ENCODE measurements around the gene KCNC1. TPM values are rescaled to one million over a fixed set of nuclear protein-coding genes. Genes with fewer than 3 reads are reported as not detected.

The KCNC1 gene
- total and polyA plus RNA-seq, 7 donors, result 0.36 to 1.9 (median 0.48) TPM; not detected in 3

- no peak for DNase-seq
- TF ChIP-seq POLR2AphosphoS5 (IDR thresholded peaks at IDR 0.05), result no peak
- no peak for TF ChIP-seq CTCF (IDR thresholded peaks at IDR 0.05)
- no peak for TF ChIP-seq EP300 (IDR thresholded peaks at IDR 0.05)
- no peak for TF ChIP-seq POLR2A (IDR thresholded peaks at IDR 0.05)
- intact Hi-C loops (cut with DNase I), result no loop called here
- Histone ChIP-seq H3K9me3 (no peaks in the 10 kb centered on the region), H3K36me3 (no peaks in the 10 kb centered on the region), H3K27ac (no peak overlapping the region), H3K4me3 (no peak overlapping the region), H3K4me1 (peaks cover 0 to 9% (median 3%) of the 10 kb centered on the region in 4 donors), H3K27me3 (peaks cover 9 to 73% (median 50%) of the 10 kb centered on the region in 3 donors)
- 73 to 82% methylated on average over 4 of the region's 4 CpGs for WGBS, 2 donors
Observed at GRCh38 chr11:17714870-17715269, 19.7 kb upstream of the KCNC1 start.

GRCh38 chr11:17716807-17717206 is 17.8 kb upstream of the KCNC1 start:
- intact Hi-C loops (cut with DNase I), result no loop called here
- TF ChIP-seq POLR2AphosphoS5 (IDR thresholded peaks at IDR 0.05), result no peak
- no peak for TF ChIP-seq CTCF (IDR thresholded peaks at IDR 0.05)
- TF ChIP-seq POLR2A (IDR thresholded peaks at IDR 0.05), result no peak
- no peak for TF ChIP-seq EP300 (IDR thresholded peaks at IDR 0.05)
- WGBS, 2 donors, result 73 to 79% methylated on average over 2 of the region's 2 CpGs
- DNase-seq, result no peak
- H3K4me1 ChIP-seq, result peaks cover 0 to 28% (median 17%) of the 10 kb centered on the region in 4 donors
- no peaks in the 10 kb centered on the region for H3K9me3 ChIP-seq
- no peak overlapping the region for H3K27ac ChIP-seq
- H3K36me3 ChIP-seq, result no peaks in the 10 kb centered on the region
- H3K4me3 ChIP-seq, result no peak overlapping the region
- H3K27me3 ChIP-seq, result peaks cover 28 to 85% (median 68%) of the 10 kb centered on the region in 3 donors

- no peak overlapping the region for H3K4me3 ChIP-seq
- peaks cover 0 to 32% (median 18%) of the 10 kb centered on the region in 4 donors for H3K4me1 ChIP-seq
- no peak overlapping the region for H3K27ac ChIP-seq
- H3K9me3 ChIP-seq, result no peaks in the 10 kb centered on the region
- TF ChIP-seq EP300 (IDR thresholded peaks at IDR 0.05) (no peak), CTCF (IDR thresholded peaks at IDR 0.05) (no peak), POLR2A (IDR thresholded peaks at IDR 0.05) (no peak), POLR2AphosphoS5 (IDR thresholded peaks at IDR 0.05) (no peak)
- DNase-seq, result no peak
- WGBS, 2 donors, result 58 to 64% methylated on average over 7 of the region's 7 CpGs
- H3K27me3 ChIP-seq, result peaks cover 33 to 89% (median 73%) of the 10 kb centered on the region in 3 donors
- intact Hi-C loops (cut with DNase I), result no loop called here
- H3K36me3 ChIP-seq, result no peaks in the 10 kb centered on the region
Observed at GRCh38 chr11:17718015-17718414, 16.6 kb upstream of the KCNC1 start.

GRCh38 chr11:17718510-17718962 is 16.0 kb upstream of the KCNC1 start:
- TF ChIP-seq CTCF (IDR thresholded peaks at IDR 0.05) (no peak), POLR2AphosphoS5 (IDR thresholded peaks at IDR 0.05) (no peak), POLR2A (IDR thresholded peaks at IDR 0.05) (no peak), EP300 (IDR thresholded peaks at IDR 0.05) (no peak)
- Histone ChIP-seq H3K4me3 (no peak overlapping the region), H3K27ac (no peak overlapping the region), H3K27me3 (peaks cover 33 to 91% (median 77%) of the 10 kb centered on the region in 3 donors), H3K36me3 (no peaks in the 10 kb centered on the region), H3K4me1 (peaks cover 0 to 32% (median 18%) of the 10 kb centered on the region in 4 donors), H3K9me3 (no peaks in the 10 kb centered on the region)
- DNase-seq, result no peak
- WGBS, 2 donors, result 16 to 19% methylated on average over 16 of the region's 16 CpGs
- intact Hi-C loops (cut with DNase I), result no loop called here

Measured in sigmoid colon (tissue), 7 donors.